DMS79 treated with DMSO at 0.1 percent for 48 hours (cell line): ENCODE results near the gene MCOLN1.

Experiments
- DNase-seq: peaks from one replicate; lab custom pipeline; 2025; lab: John Stamatoyannopoulos, UW

The MCOLN1 gene

DNA sequence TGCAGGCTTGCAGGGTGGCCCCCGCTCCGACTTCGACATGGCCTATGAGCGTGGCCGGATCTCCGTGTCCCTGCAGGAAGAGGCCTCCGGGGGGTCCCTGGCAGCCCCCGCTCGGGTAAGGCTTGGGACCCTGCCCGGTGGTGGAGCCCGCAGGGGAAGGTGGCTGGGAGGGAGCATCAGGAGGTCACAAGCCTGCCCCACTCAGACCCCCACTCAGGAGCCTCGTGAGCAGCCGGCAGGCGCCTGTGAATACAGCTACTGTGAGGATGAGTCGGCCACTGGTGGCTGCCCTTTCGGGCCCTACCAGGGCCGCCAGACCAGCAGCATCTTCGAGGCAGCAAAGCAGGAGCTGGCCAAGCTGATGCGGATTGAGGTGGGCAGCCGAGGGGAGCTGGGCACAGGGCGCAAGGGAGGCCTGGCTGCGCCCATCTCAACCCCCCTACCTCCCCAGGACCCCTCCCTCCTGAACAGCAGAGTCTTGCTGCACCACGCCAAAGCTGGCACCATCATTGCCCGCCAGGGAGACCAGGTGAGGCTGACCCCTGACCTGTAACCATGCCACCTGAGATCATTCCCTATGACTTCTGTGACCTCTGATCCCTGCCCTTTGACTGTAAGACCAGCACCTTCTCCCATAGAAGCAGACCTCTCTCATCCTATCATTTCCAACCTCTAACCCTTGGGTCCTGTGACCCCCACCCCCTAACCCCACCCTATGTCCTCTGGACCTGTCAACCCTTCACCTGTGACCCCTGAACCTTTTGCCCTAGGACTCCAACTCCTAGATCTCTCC, 20.3 kb downstream of the MCOLN1 start:
- no peak for DNase-seq

DNA sequence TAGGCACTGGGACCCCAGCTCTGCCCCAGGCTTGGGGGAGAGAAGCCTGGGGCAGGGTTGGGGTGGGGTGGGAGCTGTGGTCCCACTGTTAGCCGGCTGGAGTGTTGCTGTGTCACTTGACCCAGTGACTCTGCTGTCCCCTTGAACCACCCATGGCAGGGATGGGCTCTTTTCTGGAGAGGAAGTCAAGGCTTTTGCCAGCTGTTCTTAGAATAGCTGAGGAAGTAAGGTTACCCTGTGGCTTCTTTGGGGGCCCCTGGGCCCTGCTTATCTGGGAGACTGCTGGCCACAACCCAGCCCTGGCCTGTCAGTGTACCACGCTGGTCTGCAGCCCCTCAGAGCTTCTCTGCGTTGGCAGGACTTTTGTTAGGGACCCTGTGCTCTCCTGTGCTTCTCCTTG, 22.2 kb downstream of the MCOLN1 start:
- DNase-seq, result no peak

GRCh38 chr19:7545300-7545699, 22.9 kb downstream of the MCOLN1 start:
- no peak for DNase-seq

GRCh38 chr19:7545904-7546303, 23.5 kb downstream of the MCOLN1 start:
- no peak for DNase-seq

- DNase-seq, result no peak
These were observed 24.7 kb downstream of the MCOLN1 start for GRCh38 chr19:7547159-7547558.

GRCh38 chr19:7549429-7550148, 27.2 kb downstream of the MCOLN1 start:
- no peak for DNase-seq

GRCh38 chr19:7550169-7550770, 27.8 kb downstream of the MCOLN1 start:
- DNase-seq, result no peak

DNA sequence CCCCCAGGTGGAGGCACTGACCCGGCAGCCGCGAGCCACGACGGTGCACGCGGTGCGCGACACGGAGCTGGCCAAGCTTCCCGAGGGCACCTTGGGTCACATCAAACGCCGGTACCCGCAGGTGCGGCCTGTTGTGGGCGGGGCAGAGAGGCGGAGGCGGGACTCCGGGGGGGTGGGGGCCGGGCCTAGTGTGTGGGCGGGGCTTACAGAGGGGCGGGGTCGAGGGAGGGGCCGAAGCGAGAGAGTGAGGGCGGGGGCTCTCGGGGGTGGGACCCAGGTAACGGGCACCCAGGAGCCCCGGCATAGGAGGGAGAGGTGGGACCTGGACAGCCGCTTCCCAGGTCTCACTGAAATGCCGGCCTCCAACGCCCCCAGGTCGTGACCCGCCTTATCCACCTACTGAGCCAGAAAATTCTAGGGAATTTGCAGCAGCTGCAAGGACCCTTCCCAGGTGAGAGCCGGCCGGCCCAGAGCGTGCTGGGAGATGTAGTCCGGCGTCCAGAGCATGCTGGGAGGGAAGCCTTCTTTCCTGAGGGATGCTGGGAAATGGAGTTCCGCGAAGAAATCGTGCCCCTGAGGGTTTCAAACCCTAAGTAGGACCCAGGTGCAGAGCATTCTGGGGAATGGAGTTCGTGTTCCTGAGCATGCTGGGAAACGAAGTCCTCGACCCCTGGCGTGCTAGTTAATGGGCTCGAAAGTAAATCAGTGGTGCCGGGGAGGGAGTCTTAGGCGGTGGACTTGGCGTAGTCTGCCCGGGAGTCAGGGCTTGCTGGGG, 28.8 kb downstream of the MCOLN1 start:
- no peak for DNase-seq

DNA sequence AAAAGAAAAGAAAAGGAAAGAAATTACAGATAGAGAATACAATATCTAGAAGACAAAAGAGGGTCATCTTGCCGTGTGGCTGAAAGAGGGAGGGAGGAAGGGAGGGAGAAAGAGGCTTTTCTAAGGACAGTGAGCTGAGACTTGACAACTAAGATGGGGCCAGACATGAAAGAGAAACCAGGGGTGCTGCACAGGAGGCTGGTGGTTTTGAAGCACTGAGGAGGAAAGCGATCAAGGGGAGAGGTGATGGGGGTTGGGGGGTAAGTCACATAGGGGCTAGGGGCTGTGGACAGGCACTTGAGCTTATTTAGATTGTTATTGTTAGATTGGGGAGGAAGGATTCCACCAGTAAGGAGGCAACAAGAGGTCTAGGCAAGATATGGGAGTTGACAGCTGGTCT, 30.4 kb downstream of the MCOLN1 start:
- no peak for DNase-seq

- no peak for DNase-seq
These were observed 32.1 kb downstream of the MCOLN1 start for GRCh38 chr19:7554565-7554964.

- no peak for DNase-seq
These were observed 32.8 kb downstream of the MCOLN1 start for GRCh38 chr19:7554990-7555864.

DNA sequence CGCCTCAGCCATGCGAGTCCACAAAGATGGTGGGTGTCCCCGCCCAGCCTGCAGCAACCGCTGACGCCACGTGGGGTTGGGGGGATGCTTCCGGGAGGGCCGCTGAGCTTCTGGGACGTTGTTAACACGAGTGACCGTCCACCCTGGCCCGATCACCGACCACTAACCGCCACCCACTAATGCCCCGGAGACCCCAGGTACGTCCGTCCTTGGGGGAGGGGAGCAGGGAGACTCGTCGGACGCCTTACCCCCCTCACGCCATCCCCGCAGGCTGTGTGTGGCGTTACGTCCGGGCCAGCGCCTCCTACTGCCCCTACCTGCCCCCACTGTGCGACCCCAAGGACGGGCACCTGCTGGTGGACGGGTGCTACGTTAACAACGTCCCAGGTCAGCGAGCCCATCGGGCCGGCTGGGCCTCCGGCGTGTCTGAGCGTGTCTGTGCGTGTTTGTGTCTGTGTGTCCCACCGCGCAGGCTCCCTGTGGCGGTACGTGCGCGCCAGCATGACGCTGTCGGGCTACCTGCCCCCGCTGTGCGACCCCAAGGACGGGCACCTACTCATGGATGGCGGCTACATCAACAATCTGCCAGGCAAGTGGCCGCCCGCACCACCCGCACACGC, 34.4 kb downstream of the MCOLN1 start:
- no peak for DNase-seq

- DNase-seq, result no peak
These were observed 36.2 kb downstream of the MCOLN1 start for GRCh38 chr19:7558667-7559066.

DNA sequence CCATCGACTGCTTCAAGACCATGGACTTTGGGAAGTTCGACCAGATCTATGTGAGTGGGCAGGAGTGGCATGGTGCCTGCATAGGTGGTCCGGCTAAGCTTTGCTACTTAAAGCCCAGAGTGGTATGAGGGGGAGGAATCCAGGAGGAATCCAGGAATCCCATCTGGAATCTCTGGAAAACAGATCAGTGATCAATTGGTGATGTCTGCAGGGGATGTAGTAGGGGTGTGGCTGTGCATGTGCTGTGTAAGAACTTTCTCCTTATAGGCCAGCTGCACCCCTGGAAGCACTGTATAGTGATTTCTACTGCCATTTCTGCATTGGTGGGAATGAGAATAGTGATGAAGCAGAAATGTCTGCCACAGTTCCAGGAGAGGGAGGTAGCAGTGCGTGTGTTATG, 36.7 kb downstream of the MCOLN1 start:
- DNase-seq, result no peak

GRCh38 chr19:7560255-7560654, 37.8 kb downstream of the MCOLN1 start:
- DNase-seq, result no peak

- DNase-seq, result no peak
These were observed 38.9 kb downstream of the MCOLN1 start for GRCh38 chr19:7561325-7561724.

- DNase-seq, result no peak
These were observed 40.4 kb downstream of the MCOLN1 start for GRCh38 chr19:7562646-7563393.

- DNase-seq, result no peak
These were observed 42.4 kb downstream of the MCOLN1 start for GRCh38 chr19:7564866-7565265.

DNA sequence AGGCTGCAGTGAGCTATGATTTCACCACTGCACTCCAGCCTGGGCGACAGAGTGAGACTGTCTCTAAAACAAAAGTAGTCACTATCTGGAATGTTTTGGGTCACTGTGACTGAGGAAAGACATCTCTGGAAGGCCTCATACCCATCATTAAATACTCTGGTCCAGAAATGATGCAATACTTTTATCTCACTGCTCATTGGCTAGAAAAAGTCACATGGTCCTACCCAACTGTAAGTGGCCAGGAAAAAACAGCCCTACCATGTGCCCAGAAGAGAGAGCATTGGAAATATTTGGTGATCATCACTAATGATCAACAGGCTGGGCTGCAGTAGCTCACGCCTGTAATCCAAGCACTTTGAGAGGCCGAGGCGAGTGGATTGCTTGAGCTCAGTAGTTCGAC, 42.9 kb downstream of the MCOLN1 start:
- no peak for DNase-seq

GRCh38 chr19:7570761-7571160, 48.3 kb downstream of the MCOLN1 start:
- DNase-seq, result no peak
